MCF 10A (cell line): Measurements from ENCODE around the gene FRY. TPM values are rescaled to one million over a fixed set of nuclear protein-coding genes. Genes with fewer than 3 reads are reported as not detected.

Experiments
- BruUV-seq: library from RNA; stranded (reverse); fragments of 400-500 nt; replicated peaks from 2 replicates; lab custom pipeline; 2021; lab: Mats Ljungman, UMichigan
- CTCF ChIA-PET: fragments of 300-600 bp; sonication (Branson Sonifier 250); formaldehyde crosslinking; extraction: SDS; loops from one replicate; lab custom pipeline; 2021; ENCODE audit warnings: antibody characterized with exemption, inconsistent platforms; lab: Yijun Ruan, JAX
- POLR2A ChIA-PET: fragments of 300-600, 350-650 bp; sonication (Branson Sonifier 250); formaldehyde crosslinking; extraction: SDS; loops from one replicate; lab custom pipeline; 2020; ENCODE audit warnings: antibody characterized with exemption, inconsistent platforms; lab: Yijun Ruan, JAX
- DNase-seq: peaks from one replicate; pipeline ENCODE4 v3.0.0-alpha.2; 2018; ENCODE audit not compliant: unreplicated experiment
- H3K27ac Mint-ChIP-seq: one replicate; pipeline ENCODE4 v1.8.0; 2022; ENCODE audit warnings: mild to moderate bottlenecking, low read depth, mixed read lengths; ENCODE audit not compliant: unreplicated experiment
- H3K27me3 Mint-ChIP-seq: one replicate; pipeline ENCODE4 v1.8.0; 2022; ENCODE audit warnings: mixed read lengths; ENCODE audit not compliant: insufficient read depth, unreplicated experiment
- H3K36me3 Mint-ChIP-seq: one replicate; pipeline ENCODE4 v1.8.0; 2022; ENCODE audit warnings: mild to moderate bottlenecking, moderate library complexity, mixed read lengths; ENCODE audit not compliant: insufficient read depth, unreplicated experiment
- H3K4me1 Mint-ChIP-seq: one replicate; pipeline ENCODE4 v1.8.0; 2022; ENCODE audit warnings: mixed read lengths; ENCODE audit not compliant: insufficient read depth, unreplicated experiment
- H3K4me3 Mint-ChIP-seq: one replicate; pipeline ENCODE4 v1.8.0; 2022; ENCODE audit warnings: mild to moderate bottlenecking, moderate library complexity, mixed read lengths; ENCODE audit not compliant: unreplicated experiment
- H3K9me3 Mint-ChIP-seq: one replicate; pipeline ENCODE4 v1.8.0; 2022; ENCODE audit warnings: mixed read lengths; ENCODE audit not compliant: unreplicated experiment
- CTCF ChIP-seq: fragments of 200-600 bp; IDR thresholded peaks from one replicate; pipeline ENCODE4 v1.8.0; 2022; ENCODE audit warnings: antibody characterized with exemption, mild to moderate bottlenecking; ENCODE audit not compliant: unreplicated experiment
- intact Hi-C: fragments of 100-400 bp; cut with micrococcal nuclease; formaldehyde crosslinking; loops from 2 replicates; pipeline ENCODE4 v1.14.1; 2022
- total RNA-seq: library from RNA; stranded (reverse); gene quantifications from 2 replicates; pipeline ENCODE4 v1.2.3, GENCODE V29; 2022

FRY gene
- total RNA-seq, 1 experiment from 2014 or later: 8.9 TPM

GRCh38 chr13:32021785-32022184 lies 9.8 kb upstream of the FRY start:
- Mint-ChIP-seq H3K9me3 (no peaks in the 10 kb centered on the region), H3K4me3 (no peak overlapping the region), H3K27me3 (no peaks in the 10 kb centered on the region), H3K36me3 (no peaks in the 10 kb centered on the region), H3K27ac (no peak overlapping the region), H3K4me1 (no peaks in the 10 kb centered on the region)
- no peak for DNase-seq
- ChIA-PET POLR2A (no interaction called here), CTCF (interaction anchor here (0.7 to 1.5 kb wide), 3 partner anchors 12 to 560 kb away, joined by 4 to 8 read pairs (median 4); no protein-coding TSS in a partner anchor)
- TF ChIP-seq CTCF: no peak
- no TSS peak for BruUV-seq
- intact Hi-C loops: no loop called here

- Mint-ChIP-seq H3K36me3 (no peaks in the 10 kb centered on the region), H3K27ac (no peak overlapping the region), H3K4me3 (no peak overlapping the region), H3K9me3 (no peaks in the 10 kb centered on the region), H3K27me3 (no peaks in the 10 kb centered on the region), H3K4me1 (no peaks in the 10 kb centered on the region)
- ChIA-PET CTCF (interaction anchor here (0.6 to 1.5 kb wide), 6 partner anchors 9 to 559 kb away, joined by 3 to 9 read pairs (median 6); no protein-coding TSS in a partner anchor), POLR2A (no interaction called here)
- no TSS peak for BruUV-seq
- no peak for DNase-seq
- intact Hi-C loops: no loop called here
- TF ChIP-seq CTCF: no peak
These were observed 9.3 kb upstream of the FRY start for GRCh38 chr13:32022311-32022710.

- H3K27me3 Mint-ChIP-seq: no peaks in the 10 kb centered on the region
- TF ChIP-seq CTCF: no peak
- no peaks in the 10 kb centered on the region for H3K9me3 Mint-ChIP-seq
- no peak for DNase-seq
- POLR2A ChIA-PET: interaction anchor here (0.7 kb wide), 1 partner anchor 153 kb away, joined by 3 read pairs; no protein-coding TSS in a partner anchor
- H3K4me1 Mint-ChIP-seq: no peaks in the 10 kb centered on the region
- intact Hi-C loops: no loop called here
- BruUV-seq: no TSS peak
- H3K36me3 Mint-ChIP-seq: no peaks in the 10 kb centered on the region
- no peak overlapping the region for H3K4me3 Mint-ChIP-seq
- CTCF ChIA-PET: interaction anchor here (0.6 to 1.5 kb wide), 6 partner anchors 10 to 558 kb away, joined by 3 to 9 read pairs (median 5); no protein-coding TSS in a partner anchor
- H3K27ac Mint-ChIP-seq: no peak overlapping the region
These were observed 8.5 kb upstream of the FRY start for GRCh38 chr13:32023096-32023495.

- DNase-seq: peak; percentile 10
- Mint-ChIP-seq H3K4me3 (no peak overlapping the region), H3K27me3 (no peaks in the 10 kb centered on the region), H3K9me3 (no peaks in the 10 kb centered on the region), H3K36me3 (no peaks in the 10 kb centered on the region), H3K4me1 (no peaks in the 10 kb centered on the region), H3K27ac (no peak overlapping the region)
- ChIA-PET POLR2A (no interaction called here), CTCF (interaction anchor here (0.7 kb wide), 1 partner anchor 240 kb away, joined by 3 read pairs; no protein-coding TSS in a partner anchor)
- no peak for TF ChIP-seq CTCF
- BruUV-seq: no TSS peak
- intact Hi-C loops: no loop called here
These were observed 7.9 kb upstream of the FRY start for GRCh38 chr13:32023698-32024097.
